Frontal cortex (tissue), 4 donors: ENCODE data around the gene TLX3. TPM values are rescaled to one million over a fixed set of nuclear protein-coding genes. Genes with fewer than 3 reads are reported as not detected.
A peak's percentile ranks its signal among the peaks of the same experiment; 100 is the strongest.
"Not testable (repeated sequence)": the region's sequence is repeated elsewhere in the genome, so short reads cannot be mapped to it uniquely, and the experiment has no call there.

Experiments
- DNase-seq, 2 donors: peaks; one replicate each; pipeline ENCODE4 v3.0.0; 2012; ENCODE audit warnings: low spot score in 2 of 2
- FAIRE-seq: peaks from 2 replicates; lab custom pipeline; 2012; peaks lifted over from hg19 to GRCh38; lab: Jason Lieb, UNC
- total RNA-seq: library from RNA; depleted of rRNA; stranded (reverse); fragments of >200 nt; gene quantifications from one replicate; pipeline ENCODE4 v1.2.3, GENCODE V29; 2014
- donor health status: control.
- donor health status: control.
- donor health status: control.

Gene TLX3
- total RNA-seq, 1 donor from 2014 or later, result not detected

DNA sequence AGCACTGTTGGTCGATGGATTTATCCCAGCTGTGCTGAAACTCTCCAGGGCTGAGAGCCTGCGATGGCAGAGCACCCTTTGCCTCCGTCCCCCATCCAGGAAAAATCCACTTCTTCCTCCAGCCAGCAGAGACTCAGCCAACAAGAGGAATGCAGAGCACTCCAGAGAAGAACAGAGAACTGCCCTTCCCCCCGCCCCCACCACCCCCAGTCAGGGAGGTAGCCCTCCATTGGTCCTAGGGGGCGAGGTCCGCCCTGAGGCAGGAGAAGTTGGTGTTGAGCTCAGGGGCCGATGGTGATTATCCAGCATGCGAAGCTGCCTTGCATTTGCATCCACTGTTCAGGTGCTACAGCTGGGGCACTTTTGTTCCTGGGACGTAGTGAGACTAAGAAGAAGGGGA, 9.0 kb downstream of the TLX3 start:
- DNase-seq (no peak), FAIRE-seq (no peak)

DNA sequence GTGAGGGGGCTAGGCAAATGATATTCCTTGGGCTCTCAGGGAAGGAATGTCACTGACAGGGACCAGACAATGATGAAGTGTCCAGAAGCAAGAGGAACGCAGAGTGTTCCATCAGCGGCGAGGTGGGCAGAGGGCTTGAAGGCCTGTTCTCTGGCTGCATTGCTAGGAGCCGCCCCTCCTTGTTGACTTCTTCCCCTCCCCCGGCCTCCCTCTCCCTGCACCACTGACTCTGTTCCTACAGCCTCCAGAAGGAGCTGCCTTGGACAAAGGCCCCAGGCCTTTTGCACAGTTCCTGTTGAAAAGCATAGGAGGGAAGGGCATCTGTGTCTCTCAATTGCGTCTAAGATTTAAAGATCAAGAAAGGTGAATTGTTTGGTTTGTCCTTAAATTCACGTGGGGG, 12.4 kb downstream of the TLX3 start:
- DNase-seq (no peak), FAIRE-seq (no peak)

DNA sequence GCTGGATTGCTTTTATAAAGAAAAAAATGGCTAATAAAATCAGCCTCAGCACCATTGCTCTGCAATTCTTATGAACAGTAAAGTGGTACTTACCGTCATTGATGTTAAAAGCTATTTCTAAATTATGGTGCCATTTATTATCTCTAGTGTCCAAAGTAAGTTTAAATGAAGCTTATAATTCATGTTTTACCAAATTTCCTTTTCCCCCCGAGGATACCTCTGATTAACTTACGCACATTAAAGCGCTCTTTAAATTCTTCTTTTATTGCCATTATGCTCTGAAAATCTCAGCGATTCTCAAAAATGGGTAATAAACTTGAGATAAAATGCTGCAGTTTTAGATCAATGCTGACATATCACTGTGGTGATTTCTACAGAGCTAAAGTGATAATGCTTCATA, 13.5 kb downstream of the TLX3 start:
- DNase-seq (no peak), FAIRE-seq (no peak)

DNA sequence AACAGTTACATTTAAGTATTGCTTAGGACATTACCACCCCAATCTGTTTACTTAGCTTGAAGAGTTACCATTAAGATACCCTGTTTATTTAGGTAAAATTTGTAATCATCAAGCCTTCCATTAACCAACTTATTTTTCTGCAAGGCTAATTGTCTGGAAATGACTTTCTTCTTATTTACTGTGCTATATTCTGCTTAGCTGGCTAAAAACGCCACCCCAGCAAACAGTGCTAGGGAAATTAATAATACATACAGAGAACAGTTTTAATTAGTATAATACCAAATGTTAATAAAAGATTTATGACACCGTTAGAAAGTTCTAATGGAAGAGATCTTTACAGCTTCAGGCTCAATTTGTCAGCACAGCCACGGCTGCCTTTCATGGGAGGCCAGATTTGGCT, 14.0 kb downstream of the TLX3 start:
- DNase-seq (no peak), FAIRE-seq (no peak)

DNA sequence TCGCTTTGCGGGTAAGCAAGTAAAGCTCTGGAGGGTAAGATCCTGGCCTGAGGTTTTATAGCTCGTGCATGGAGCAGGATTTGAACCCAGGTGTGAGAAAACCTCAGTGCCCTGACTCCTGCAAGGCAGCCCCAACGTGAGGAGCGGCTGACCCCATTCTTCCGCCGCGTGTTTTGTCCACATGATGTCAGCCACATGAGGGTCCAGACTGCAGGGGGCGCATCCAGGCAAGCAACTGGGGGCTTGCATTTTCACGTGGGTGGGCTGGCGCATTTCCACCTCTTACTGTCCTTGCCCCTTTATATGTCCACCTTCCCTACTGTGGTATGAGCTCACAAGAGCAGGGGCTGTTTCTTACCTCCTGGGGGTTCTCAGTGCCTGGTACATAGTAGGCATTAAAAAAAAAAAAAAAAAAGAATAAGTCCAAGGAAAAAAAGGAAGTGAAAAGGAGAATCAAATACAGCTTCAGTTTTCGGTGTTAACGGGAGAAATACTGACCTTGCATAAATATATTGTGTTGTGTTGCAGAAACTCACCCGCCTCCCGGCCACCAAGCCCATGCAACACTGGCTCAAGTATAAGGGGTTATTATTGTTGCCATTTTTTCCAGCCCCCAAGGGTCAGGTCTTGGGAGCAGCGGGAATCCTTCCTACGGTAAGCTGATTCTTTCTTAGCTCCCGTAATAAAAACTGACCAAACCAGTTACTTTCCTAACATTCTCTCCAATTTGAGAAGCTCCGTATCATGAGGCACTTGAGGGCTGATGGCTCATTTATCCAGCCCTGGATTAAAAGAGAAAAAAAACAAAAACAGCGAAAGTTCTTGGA, 15.0 kb downstream of the TLX3 start:
- no peak for DNase-seq
- FAIRE-seq, result no peak

DNA sequence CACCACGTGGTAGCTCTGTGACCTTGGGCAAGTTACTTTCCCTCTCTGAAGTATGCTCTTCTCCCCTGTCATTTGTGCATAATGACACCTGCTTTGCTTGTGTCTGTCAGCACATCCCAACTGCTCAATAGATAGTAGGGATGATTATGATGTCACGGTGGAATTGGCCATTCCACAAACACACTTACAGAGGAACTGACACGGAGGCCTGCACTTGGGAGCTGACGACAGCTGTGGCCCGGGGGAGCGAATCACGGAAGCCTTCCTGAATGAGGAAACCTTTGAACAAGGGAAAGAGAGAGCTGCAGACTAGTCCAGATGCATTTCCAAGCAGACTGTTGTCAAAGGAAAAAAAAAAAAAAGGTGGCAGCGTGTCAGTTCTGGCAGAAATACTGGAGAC, 21.0 kb downstream of the TLX3 start:
- no peak for FAIRE-seq
- no peak for DNase-seq

DNA sequence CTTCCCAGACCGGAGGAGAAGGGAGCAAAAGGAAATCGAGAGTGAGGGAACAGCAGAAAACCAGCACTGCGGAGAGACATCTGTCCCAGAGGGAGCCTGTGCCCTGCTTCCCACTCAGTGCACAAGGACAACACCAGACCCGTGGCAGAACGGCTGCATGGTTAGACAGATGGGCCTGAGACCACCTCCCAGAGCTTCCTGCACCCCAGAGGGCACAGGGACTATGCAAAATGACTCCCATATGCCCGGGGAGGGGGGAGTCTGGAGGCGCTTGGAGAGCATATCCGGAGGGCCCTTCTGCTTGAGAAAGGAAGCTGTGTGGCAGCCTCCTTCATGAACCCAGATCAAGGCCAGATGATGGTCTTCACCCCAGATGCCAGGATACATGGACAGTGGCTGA, 26.6 kb downstream of the TLX3 start:
- DNase-seq, result no peak
- FAIRE-seq, result no peak

DNA sequence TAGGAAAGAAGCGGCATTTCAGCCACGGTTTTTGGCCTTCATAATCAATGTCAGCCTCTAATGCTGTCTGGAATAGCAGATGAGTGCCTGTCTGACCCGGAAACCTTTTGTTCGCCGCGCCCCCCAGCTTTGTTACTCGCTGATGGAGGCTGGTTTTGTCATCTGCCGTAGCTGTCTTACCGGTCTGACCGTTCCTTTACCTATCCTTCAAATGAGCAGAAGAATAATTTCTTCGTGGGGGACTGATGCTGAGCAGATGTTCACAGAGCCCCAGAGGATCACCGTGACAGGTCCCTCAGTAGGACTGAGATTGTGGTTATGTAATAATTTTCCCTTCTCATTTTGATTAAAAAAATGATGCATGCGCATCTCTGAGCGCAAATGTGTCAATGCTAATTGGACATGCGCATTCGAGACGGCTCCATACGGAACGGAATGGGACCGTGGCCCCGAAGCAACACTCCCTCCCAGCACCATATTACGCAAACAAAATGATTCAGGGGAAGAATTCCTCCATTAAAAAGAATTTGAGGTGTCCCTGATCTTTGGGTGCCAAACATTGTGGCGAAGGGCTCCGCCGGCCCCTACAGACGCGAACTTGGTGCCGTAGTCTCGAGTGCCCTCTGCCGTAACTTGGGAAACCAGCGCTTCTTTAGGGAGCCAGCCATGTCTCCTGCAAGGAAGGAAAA, 27.6 kb downstream of the TLX3 start:
- DNase-seq, result peak in 1 of 2 donors; percentile 24
- no peak for FAIRE-seq

DNA sequence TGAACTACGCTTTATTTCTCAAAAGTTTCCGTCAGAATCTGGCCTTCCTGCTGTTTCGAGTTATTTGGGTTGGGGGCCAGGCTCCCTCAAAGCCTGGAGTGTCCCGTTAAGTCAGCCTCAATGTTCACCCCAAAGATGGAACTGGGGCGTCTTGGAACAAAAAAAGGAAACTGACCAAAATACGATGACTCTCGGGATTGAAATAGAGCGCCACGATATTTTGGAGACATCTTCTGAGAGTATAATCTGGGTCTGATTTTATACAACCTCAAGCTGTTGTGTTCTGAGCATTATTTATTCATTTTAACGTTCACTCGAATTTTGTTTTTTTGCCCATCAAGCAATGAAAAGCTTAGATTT, 28.1 kb downstream of the TLX3 start:
- FAIRE-seq (no peak), DNase-seq (no peak)

DNA sequence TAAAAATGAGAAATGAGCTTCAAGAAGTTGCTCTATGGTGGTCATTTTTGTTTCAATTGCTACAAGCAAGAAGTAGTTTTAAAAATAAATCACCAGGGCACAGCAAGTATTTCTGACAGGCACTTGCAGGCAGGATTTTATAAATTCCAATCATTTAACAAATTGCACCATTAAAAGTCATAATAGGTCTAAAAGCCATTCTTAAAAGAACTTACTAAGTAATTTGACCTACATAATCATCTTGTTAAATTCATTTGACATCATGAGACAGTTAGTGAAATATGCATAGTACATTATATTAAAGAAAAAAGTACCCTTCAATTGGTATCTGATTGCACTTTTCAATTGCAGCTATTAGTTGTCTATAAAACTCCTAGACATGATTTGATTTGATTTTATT, 31.0 kb downstream of the TLX3 start:
- DNase-seq (no peak), FAIRE-seq (no peak)

DNA sequence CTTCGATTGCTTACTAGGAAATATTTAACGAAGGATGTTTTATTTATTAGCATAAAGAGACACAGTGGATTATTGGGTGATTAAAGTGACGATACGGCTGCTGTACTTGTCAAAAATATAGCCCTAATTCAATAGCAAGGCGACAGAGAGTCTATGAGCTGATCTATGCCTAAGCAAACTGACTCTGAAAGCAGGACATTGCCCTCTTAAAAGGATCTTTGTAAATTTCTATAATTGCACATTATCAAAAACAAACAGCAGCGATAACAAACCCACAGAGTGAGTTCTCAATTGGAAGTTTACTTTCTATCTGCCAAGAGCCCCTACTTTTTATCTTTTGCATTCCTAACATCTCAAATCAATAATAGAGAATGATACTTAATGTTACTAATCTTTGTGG, 31.4 kb downstream of the TLX3 start:
- FAIRE-seq (no peak), DNase-seq (no peak)

DNA sequence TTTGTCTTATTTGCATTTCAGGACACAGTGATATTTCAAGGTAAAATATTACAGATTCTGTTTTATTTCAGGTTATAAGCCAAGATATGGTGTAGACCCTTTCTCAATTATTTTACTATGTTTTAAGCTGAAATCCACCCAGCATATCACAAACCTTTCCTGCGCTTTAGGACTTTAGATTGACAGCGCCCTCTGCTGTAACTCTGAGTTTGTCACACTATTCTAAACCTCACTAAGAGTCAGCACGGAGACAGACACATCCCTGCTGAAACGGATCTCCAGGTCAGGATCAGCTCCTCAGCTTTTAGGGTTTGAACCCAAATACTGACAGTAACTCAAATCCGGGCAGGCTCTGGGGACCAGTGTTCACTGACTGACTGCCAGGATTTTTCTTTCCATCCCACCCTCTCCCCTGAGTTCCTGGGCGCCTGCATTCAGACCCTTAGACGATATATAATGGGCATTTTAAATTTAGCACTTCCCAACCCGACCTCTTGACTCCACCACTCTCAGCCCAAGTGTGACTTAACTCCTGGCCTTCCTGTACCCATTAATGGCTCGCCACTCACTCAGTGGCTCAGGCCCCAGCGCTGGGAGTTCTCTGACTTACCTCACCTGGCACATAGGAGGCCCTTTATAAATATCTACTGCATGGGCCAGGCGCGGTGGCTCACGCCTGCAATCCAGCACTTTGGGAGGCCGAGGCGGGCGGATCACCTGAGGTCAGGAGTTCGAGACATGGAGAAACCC, 33.5 kb downstream of the TLX3 start:
- FAIRE-seq, result no peak

DNA sequence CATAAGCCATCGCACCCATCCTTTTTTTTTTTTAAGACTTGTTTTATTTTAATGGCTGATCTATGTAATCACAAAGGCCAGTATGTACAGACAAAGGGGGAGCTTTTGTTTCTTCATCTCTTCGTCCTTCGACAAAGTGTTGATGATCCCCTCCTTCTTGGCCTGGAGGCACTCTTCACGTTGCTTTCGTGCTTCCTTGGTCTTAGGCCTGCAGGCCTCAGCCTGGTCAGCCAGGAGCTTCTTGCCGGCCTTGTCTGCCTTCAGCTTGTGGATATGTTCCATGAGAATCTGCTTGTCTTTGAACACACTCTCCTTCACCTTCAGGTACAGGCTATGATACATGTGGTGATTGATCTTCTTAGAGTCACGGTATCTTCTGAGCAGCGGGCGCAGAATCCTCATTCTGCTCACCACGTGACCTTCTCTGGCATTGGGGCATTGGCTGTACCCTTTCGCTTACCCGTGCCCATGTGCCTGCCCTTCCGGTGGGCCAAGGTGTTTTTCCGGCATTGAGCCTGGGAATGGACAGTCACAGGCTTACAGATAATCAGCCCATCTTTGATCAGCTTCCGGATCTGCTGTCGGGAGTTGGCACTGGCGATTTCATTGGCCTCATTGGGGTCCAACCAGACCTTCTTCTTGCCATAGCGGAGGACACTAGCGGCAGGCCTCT, 36.0 kb downstream of the TLX3 start:
- DNase-seq, result no peak

More for the DNA sequence above, 33.5 kb downstream of the TLX3 start:
- DNase-seq, result peak in 1 of 2 donors; percentile 44

DNA sequence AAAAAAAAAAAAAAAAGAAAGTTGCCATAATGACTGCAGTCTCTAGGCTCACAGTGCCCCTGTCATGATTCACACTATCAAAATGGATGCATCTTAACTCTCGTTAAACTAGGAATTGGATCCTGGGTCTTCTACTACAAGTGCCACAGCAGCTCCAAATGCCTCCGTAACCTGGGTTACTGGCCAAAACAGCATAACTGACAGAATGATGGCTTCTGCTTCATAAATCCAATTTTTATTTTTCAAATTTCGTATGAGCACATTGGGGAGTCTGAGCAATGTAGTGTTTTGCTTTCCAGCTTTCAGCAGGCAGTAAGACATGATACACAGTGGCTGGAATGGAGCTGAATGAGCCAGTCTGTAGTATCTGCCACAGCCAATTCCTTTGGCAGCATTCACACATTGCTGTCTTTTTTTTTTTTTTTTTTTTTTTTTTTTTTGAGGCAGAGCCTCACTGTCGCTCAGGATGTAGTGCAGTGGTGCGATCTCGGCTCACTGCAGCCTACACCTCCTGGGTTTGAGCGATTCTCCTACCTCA, 42.6 kb downstream of the TLX3 start:
- DNase-seq (no peak), FAIRE-seq (no peak)

More for the DNA sequence above, 36.0 kb downstream of the TLX3 start:
- FAIRE-seq, result no peak

DNA sequence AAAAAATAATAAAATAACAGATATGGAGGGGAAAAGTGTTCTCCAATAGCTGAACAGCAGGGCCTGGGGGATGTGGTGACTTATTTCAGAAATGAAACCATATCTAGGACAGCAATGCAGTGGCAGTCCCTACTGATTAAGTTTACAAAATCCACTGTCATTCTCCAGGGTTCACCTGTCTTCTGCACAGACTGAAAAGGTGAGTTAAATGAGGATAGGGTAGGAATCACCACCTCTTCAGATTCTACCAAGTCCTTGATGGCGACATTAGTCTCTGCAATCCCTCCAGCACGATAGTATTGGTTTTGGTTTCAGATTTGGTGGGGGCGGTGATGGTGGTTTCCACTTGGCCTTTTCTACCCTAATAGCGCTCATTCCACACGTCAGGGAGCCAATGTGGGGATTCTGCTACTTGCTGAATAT, 46.3 kb downstream of the TLX3 start:
- DNase-seq (no peak), FAIRE-seq (no peak)

DNA sequence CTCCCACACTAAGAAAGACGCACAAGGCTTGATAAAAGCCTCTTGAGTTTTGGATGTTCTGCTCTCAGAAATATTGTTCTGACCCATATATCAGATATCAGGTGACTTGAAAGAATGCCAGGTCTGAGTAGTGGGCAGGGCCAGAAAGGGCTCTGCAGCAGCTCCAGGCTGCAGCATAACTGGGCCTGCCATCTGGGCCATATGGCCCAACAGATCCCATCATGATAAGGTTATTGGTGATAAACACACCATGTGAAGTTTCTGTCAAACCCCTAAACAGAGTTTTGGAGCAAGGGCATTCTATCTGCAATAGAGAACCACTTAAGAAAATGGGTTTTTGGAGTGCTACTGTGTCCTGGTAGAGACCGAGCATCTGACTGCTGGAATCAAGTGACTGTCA, 48.8 kb downstream of the TLX3 start:
- no peak for DNase-seq
- FAIRE-seq, result no peak

DNA sequence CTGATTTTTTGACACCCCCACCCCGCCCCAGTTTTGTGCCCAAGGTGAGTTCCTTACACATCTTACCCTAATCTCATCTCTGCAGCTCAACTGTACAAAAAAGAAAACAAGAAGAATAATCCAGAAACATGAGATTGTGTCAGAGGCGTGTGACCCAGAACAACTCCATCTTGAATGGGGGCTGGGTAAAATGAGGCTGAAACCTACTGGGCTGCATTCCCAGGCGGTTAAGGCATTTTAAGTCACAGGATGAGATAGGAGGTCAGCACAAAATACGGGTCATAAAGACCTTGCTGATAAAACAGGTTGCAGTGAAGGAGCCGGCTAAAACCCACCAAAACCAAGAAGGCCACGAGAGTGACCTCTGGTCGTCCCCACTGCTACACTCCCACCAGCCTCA, 52.1 kb downstream of the TLX3 start:
- DNase-seq, FAIRE-seq: not testable (repeated sequence)
